ENCODE measurements around the gene TAS2R40.
"Not testable (repeated sequence)": the region's sequence is repeated elsewhere in the genome, so short reads cannot be mapped to it uniquely, and the experiment has no call there.

TAS2R40 gene

DNA sequence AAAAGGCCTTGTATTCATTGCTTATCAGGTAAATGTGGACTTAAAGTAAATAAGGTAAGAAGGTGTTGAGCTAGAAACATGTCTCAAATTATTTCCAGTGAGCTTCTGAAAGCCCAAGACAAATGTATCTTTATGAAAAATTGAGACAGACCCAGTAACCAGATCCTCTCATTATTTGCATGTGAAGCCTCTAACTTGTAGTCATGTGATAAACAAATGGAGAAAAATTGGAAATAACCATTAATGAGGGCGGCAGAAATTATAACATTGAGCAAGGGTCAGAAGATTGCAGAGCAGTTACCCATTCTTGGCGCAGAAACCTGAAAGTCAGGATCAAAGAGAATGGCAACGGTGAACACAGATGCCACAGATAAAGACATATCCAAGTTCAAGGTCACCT is at the start of gene TAS2R40:
TAS2R40 (plus strand) TSS at position 301 of the 400 bp plus-strand sequence; CDS start at position 343, 42 bp downstream.
- DNase-seq: no peak

DNA sequence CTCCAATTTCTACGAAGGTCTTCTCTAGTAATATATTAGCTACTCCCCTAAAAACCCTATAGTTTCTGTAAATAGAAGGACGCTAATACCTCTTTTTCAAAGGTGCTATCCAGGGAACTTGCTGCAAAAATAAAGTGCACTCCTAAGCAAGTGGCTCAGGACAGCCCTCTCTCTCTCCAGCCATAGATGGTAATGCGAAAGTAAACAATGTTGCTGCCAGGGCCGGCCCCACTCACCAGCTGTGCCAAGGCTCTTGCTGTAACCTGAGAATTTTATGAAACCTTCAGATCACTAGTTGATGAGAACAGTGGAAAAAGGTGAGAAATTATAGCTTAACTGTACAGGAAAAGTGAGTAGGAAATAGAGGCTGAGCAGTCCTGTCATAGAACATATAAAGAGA is 49.5 kb upstream of the TAS2R40 start:
- DNase-seq: no peak

DNA sequence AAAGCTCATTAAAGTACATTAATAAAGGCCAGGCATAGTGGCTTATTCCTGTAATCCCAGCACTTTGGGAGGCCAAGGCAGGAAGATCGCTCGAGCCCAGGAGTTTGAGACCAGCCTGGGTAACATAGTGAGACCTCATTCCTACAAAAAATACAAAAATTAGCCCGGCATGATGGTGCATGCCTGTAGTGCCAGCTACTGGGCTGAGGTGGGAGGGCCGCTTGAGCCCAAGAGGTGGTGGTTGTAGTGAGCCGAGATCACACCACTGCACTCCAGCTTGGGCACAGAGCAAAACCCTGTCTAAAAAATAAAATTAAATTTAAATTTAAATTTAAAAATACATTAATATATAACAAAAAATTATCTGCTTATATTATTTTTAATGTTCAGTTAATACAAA is 45.7 kb upstream of the TAS2R40 start:
- no peak for DNase-seq

GRCh38 chr7:143177374-143178119 is 44.3 kb upstream of the TAS2R40 start:
- DNase-seq: no peak

GRCh38 chr7:143180771-143181170 is 41.1 kb upstream of the TAS2R40 start:
- DNase-seq: not testable (repeated sequence)

DNA sequence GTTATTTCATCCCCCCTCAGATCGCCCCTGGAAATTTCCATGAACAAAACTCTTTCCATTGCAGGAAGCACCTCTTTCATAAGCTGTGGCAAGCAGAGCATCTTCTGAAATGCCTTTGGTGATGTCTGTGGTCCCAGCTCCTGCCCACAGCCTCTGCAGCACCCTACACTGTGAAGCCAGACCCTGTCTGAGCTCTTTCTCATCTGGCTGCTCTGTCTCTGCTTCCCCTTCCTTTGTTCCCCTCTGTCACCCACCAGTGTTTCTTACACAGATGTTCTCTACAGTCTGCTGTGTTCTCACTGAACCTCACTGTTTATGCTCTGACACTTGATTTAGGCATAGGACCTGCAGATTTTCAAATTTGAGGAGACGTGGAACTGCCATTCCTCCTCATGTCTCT is 40.5 kb upstream of the TAS2R40 start:
- DNase-seq: no peak

DNA sequence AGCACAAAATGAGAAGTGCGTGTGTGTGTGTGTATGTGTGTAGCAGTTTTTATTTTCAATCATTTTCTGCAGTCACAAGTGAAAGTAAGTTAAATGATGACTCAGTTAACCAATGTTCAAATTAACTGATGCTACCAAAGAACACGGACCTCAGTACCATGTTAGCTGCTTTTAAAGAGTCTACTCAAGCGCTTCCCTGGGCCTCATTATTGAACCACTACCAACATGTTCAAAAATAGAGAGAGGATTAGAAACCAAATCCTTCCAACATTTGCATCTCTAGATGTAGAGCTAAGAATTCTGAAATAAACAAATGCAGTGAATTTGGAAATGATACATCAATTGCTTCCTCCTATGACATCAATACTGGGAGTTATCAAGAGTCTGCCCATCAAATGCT is 38.8 kb upstream of the TAS2R40 start, which contains the start of gene TAS2R39:
TAS2R39 (plus strand) TSS at position 396 of the 400 bp plus-strand sequence; CDS start at position 396, 0 bp downstream.
- DNase-seq: no peak

- DNase-seq: no peak
Measured at GRCh38 chr7:143185551-143185950, 36.3 kb upstream of the TAS2R40 start.

- no peak for DNase-seq
Measured at GRCh38 chr7:143188994-143189393, 32.8 kb upstream of the TAS2R40 start.

- no peak for DNase-seq
Measured at GRCh38 chr7:143193880-143194279, 28.0 kb upstream of the TAS2R40 start.

- DNase-seq: no peak
Measured at GRCh38 chr7:143199040-143199439, 22.8 kb upstream of the TAS2R40 start.

DNA sequence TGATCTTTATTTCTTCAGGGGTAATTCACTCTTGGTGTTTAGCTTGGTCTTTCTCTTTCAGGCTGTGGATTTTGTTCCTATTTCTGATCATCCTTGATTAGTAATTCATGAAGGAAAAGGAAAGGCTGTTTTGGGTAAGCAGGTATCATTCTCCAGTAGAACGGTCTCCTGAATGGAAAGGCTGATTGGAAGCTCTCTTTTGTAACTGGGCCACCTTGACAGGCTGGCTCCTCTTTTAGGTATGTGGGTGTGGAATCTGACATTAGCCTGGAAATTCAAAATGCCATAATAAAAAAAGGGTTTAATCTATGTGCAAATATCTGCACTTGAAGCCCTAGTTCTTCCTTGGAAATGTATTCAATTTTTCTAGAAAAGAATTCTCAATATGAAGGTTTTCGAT is 19.7 kb upstream of the TAS2R40 start:
- no peak for DNase-seq

- no peak for DNase-seq
Measured at GRCh38 chr7:143203386-143203785, 18.5 kb upstream of the TAS2R40 start.

DNA sequence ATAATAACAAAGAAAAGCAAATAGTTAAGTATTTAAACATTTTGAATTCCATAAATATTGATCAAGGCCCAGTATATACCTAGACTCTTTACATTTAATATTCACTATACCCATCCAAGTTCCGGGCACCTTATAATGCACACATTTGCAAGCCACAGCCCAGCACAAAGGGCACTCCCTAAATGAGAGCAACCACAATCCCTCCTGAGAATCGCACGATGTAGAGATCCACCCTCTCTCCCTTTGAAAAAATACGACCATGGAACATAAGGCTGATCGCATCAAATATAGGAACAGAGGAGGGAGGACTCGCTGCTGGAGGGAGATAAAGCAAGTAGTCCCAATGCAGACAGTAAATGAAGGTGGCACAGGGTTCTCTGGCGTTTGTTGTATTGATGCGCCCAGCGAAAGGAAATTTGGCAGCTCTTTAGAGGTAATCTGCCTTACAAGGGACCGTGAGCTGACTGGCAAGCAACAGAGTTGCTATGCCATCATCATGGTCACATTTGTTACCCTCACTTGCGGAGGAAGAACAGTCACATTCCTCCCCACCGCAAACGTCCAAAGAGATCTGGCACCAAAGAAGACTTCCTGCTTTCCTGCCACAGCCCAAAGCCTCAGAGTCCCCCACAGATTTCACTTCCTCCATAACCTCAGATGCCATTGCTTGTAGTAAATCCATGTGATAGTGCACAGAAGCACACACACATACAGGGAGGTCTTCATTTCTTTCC is 16.1 kb upstream of the TAS2R40 start:
- no peak for DNase-seq

DNA sequence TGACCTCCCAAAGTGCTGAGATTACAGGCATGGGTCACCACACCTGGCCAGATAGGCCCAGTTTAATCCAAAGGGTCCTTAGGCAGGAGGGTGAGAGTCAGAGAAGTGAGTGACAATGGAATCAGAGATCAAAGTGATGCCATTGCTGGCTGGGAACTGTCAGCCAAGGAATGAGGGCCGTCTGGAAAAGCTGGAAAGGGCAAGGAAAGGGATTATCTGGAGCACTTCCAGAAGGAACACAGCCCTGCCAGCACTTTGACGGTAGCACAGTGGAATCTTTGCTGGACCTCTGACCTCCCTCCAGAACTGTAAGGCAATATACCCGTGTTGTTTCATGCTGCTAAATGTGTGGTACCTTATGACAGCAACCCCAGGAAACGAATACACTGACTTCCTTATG is 11.3 kb upstream of the TAS2R40 start:
- no peak for DNase-seq

GRCh38 chr7:143213478-143213877 is 8.4 kb upstream of the TAS2R40 start:
- DNase-seq: not testable (repeated sequence)

GRCh38 chr7:143214789-143215679 is 6.8 kb upstream of the TAS2R40 start:
- peak; percentile 38 for DNase-seq

DNA sequence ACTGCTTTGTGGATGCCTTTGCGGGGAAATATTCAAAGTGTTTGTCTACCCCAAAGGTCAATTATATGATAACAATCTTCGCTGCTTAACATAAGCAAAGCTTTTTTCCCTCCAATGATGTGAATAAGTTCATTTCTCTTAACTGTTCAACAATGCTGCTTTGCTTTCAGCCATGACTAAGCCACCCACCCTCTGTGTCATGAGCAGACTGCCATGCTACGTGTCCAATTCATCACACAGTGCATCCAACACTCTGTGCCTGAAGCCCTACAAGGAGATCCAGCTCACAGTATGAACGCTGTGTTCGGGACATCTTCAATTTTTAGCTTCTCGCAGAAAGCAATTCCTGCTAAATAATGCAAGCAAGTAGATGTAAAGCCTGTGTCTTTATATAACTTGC is 5.7 kb upstream of the TAS2R40 start:
- no peak for DNase-seq

GRCh38 chr7:143216686-143217085 is 5.2 kb upstream of the TAS2R40 start:
- DNase-seq: no peak

GRCh38 chr7:143217806-143218205 is 4.0 kb upstream of the TAS2R40 start:
- DNase-seq: no peak

DNA sequence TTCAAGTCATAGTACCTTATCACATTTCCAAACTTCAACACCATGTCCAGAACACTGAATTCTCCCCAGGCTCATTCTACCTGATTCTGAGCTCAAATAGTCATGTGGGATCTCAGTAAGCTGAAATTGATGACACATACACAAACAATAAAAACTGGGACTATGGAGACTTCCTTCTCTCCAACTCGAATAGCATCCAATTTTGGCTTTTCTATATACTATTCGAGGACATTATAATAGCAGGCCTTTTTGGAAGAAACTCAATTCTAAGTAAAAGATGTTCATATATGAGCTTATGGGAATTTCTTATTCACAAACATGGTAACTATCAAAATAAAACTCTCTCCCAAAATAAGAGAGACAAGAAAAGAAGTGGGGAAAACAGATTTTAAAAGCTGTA is 551 bp upstream of the TAS2R40 start:
- no peak for DNase-seq

DNA sequence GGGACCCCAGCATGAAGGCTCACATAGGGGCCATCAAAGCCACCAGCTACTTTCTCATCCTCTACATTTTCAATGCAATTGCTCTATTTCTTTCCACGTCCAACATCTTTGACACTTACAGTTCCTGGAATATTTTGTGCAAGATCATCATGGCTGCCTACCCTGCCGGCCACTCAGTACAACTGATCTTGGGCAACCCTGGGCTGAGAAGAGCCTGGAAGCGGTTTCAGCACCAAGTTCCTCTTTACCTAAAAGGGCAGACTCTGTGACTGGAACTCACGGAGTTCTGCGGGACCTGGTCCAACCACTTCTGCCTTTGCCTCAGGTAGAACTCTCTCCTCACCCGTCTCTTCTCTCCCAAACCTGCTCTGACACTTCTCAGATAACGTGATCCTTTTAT is 945 bp downstream of the TAS2R40 start:
- DNase-seq: no peak

DNA sequence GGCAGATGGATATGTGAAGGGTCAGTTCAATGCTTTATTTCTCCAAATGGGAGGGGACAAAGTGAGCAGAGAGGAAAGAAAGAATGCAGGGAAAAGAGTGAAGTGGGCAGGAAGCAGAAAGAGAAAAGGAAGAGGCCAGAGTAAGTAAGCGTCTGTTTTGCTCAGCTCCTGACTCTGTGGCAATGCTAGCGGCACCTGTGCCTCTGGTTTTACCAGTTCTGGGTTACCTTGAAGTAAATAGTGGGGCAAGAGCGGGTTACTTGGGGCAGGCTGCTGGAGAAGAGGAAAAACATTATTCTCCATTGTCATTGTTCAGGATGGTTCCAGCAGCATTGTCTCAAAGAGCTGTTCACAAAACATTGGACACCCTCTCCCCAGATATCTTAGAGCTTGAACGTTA is 1.9 kb downstream of the TAS2R40 start:
- no peak for DNase-seq

Measured in activated CD4-positive, alpha-beta T cell treated with anti-CD3 and anti-CD28 coated beads for 1 hour (primary cell).